Astrocyte (in vitro differentiated cells and primary cell): ENCODE measurements around the gene TMEM198.

ENCODE experiments used
- EZH2 ChIP-seq: IDR thresholded peaks from 2 replicates; pipeline ENCODE4 v1.6.1; 2012; ENCODE audit warnings: mild to moderate bottlenecking, low read length, inconsistent platforms; ENCODE audit not compliant: insufficient read depth
- TF ChIP-seq, protein P1 (sequence below): IDR thresholded peaks from 2 replicates; pipeline ENCODE4 v1.5.1; 2011; ENCODE audit warnings: low read depth, mild to moderate bottlenecking, inconsistent platforms, low read length, moderate library complexity; ENCODE audit not compliant: insufficient read depth

DNA sequence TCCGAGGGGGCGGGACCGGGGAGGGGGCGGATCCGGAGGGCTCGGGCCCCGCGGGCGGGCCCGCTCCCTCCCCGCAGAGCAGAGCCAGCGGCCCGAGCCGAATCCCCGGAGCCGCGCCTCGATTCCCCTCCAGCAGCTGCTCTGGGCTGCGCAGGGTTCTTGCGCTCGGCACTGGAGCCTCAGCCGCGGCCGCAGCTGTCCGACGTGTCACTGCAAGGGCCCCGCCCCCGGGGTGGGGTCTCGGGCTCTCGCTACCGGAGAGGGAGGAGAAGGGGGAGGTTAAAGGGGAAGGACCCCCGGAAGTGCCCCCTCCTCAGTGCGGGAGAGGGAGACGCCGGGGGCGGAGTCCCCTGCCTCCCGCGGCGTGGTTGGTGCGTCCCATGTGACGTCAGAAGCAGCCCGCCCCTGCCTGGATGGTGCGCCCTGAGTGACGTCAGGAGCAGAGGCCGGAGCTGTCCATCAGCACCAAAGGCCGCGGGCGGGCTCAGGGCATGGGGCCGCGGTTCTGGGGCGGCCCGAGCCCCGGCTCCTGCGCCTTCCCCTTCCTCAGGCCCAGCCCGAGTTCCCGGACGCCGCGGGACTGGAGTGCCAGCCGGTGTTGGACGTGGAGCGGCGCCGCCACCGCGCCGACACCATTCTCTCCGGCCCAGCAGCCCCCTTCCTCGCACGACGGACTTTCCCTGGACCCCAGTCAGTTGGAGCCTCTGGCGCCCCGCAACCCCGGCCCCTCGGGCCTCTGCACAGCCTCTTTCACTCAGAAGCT is at the start of gene TMEM198, which contains the start of gene CHPF:
- TF ChIP-seq, protein P1, sequence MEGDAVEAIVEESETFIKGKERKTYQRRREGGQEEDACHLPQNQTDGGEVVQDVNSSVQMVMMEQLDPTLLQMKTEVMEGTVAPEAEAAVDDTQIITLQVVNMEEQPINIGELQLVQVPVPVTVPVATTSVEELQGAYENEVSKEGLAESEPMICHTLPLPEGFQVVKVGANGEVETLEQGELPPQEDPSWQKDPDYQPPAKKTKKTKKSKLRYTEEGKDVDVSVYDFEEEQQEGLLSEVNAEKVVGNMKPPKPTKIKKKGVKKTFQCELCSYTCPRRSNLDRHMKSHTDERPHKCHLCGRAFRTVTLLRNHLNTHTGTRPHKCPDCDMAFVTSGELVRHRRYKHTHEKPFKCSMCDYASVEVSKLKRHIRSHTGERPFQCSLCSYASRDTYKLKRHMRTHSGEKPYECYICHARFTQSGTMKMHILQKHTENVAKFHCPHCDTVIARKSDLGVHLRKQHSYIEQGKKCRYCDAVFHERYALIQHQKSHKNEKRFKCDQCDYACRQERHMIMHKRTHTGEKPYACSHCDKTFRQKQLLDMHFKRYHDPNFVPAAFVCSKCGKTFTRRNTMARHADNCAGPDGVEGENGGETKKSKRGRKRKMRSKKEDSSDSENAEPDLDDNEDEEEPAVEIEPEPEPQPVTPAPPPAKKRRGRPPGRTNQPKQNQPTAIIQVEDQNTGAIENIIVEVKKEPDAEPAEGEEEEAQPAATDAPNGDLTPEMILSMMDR = no peak
- TF ChIP-seq EZH2 = no peak
